Measurements from ENCODE around the gene CTNND2. TPM values are rescaled to one million over a fixed set of nuclear protein-coding genes. Genes with fewer than 3 reads are reported as not detected.

CTNND2 gene
- total RNA-seq, 2 experiments from 2014 or later: not detected

GRCh38 chr5:11227064-11227463 lies 677.2 kb downstream of the CTNND2 start:
- Mint-ChIP-seq H3K4me3 (no peak overlapping the region), H3K36me3 (ENCODE audit: low read depth) (peaks cover 2% of the 10 kb centered on the region), H3K27ac (no peak overlapping the region), H3K27me3 (no peaks in the 10 kb centered on the region), H3K4me1 (ENCODE audit: low read depth) (no peaks in the 10 kb centered on the region), H3K9me3 (peaks cover 7% of the 10 kb centered on the region)
- intact Hi-C loops (cut with micrococcal nuclease): no loop called here
- POLR2A ChIA-PET: no interaction called here
- DNase-seq: no peak
- no peak for TF ChIP-seq CTCF (IDR thresholded peaks at IDR 0.05)
- no peak for ATAC-seq
- CTCF ChIA-PET: no interaction called here

DNA sequence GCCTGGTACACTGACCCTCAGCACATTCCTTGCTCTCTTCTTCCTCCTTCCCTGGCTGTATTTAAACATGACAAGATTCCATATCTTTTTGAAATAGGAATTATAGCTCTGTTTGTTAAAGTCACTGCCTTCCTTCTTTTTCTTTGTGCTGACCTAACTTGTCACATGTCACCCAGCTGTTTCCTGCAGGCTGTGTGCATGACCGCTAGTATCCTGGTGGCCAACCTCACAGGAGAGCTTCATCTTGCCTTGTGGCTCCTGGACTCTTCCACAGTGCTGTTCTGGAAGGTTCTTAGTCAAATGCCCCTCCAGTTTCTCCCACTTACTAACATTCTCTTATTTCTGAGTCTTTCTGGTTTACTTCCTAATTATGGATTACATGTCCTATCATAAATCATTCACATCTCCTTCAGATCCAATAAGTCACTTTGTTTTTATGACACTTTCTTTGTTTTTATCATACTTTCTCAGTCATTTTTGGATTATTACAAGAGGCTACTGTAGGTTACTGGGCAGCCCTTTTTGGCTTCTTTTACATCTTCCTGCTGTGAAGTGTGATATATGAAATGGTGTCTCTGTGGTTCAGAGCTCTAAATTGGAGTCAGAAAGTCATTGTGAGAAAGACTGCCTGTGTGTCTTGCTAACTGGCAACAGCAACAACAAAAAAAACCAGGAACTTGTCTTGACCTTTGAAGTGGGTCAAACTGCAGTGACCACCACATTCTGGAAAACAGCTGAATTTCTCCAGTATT lies 679.6 kb downstream of the CTNND2 start:
- no peak overlapping the region for H3K27ac Mint-ChIP-seq
- H3K9me3 Mint-ChIP-seq: no peaks in the 10 kb centered on the region
- intact Hi-C loops (cut with micrococcal nuclease): no loop called here
- no peak for ATAC-seq
- H3K4me1 Mint-ChIP-seq (ENCODE audit: low read depth): no peaks in the 10 kb centered on the region
- H3K36me3 Mint-ChIP-seq (ENCODE audit: low read depth): no peaks in the 10 kb centered on the region
- no peak for DNase-seq
- H3K27me3 Mint-ChIP-seq: no peaks in the 10 kb centered on the region
- no peak for TF ChIP-seq CTCF (IDR thresholded peaks at IDR 0.05)
- CTCF ChIA-PET: interaction anchor here (0.8 kb wide), 1 partner anchor 11 kb away, joined by 3 read pairs; no protein-coding TSS in a partner anchor
- no peak overlapping the region for H3K4me3 Mint-ChIP-seq
- POLR2A ChIA-PET: no interaction called here

- no peak for DNase-seq
These were observed 682.1 kb downstream of the CTNND2 start for GRCh38 chr5:11222169-11222568.

DNA sequence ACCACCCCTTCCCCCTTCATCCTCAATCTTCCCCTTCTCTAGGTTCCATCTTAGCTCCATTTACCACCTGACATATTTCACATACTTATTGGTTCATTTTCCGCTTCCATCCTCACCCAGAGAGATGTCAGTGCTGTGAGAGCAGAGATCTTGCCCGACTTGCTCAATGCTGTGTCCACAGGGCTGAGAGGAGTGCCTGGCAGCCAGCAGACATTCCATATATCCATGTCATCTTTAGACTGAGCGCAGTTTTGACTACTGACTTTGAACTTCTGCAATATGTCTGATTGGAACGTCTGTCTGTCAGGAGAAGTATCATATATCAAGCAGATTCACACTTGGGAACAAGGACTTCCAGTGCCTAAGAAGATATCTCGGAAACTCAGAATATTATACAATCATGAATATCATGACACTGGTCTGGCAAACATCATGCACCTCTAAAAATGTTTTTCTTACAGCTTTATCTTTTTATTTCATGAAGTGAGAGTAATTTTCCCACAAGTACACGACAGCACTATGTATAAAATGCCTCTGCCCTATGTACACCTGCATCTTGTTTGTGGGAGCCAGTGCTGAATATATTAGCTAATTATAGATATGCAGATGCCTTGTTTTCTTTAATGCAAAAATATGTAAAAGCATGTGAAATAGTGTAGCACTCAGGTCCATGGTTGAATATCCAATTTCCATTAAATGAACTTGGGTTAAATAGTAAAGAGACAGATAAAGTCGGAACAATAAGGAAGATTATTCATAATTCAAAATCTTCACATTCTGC lies 689.2 kb downstream of the CTNND2 start:
- intact Hi-C loops (cut with micrococcal nuclease): no loop called here
- ChIA-PET CTCF (no interaction called here), POLR2A (no interaction called here)
- DNase-seq: no peak
- Mint-ChIP-seq H3K27ac (no peak overlapping the region), H3K27me3 (no peaks in the 10 kb centered on the region), H3K4me3 (no peak overlapping the region), H3K4me1 (ENCODE audit: low read depth) (no peaks in the 10 kb centered on the region), H3K36me3 (ENCODE audit: low read depth) (no peaks in the 10 kb centered on the region), H3K9me3 (peaks cover 1% of the 10 kb centered on the region)
- no peak for TF ChIP-seq CTCF (IDR thresholded peaks at IDR 0.05)
- no peak for ATAC-seq

More at GRCh38 chr5:11222169-11222568, 682.1 kb downstream of the CTNND2 start:
- no peaks in the 10 kb centered on the region for H3K4me1 Mint-ChIP-seq (ENCODE audit: low read depth)
- H3K36me3 Mint-ChIP-seq (ENCODE audit: low read depth): no peaks in the 10 kb centered on the region
- no peak overlapping the region for H3K27ac Mint-ChIP-seq
- no peak for TF ChIP-seq CTCF (IDR thresholded peaks at IDR 0.05)
- ATAC-seq: no peak
- ChIA-PET CTCF (no interaction called here), POLR2A (no interaction called here)
- no peaks in the 10 kb centered on the region for H3K27me3 Mint-ChIP-seq
- intact Hi-C loops (cut with micrococcal nuclease): no loop called here
- no peak overlapping the region for H3K4me3 Mint-ChIP-seq
- no peaks in the 10 kb centered on the region for H3K9me3 Mint-ChIP-seq

DNA sequence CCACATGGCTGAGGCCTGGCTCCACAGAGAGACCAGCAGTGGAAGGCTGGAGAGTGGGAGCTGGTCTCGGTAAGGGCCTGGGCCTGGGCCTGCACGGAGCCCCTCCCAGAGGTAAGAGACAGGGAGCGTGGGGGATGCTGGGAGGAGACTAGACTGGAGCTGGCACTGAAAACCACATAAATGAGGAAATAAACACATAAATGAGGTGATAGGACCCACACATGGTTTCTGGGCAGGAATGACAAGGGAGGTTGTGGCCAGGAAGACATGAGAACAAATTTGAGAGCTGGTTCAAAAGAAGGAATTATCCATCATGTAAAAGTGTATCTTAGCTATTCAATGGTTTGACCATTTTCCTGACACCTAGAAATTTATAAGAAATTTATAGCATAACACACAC lies 691.5 kb downstream of the CTNND2 start:
- intact Hi-C loops (cut with micrococcal nuclease): no loop called here
- TF ChIP-seq CTCF (IDR thresholded peaks at IDR 0.05): no peak
- ChIA-PET POLR2A (no interaction called here), CTCF (no interaction called here)
- no peaks in the 10 kb centered on the region for H3K36me3 Mint-ChIP-seq (ENCODE audit: low read depth)
- DNase-seq: no peak
- no peaks in the 10 kb centered on the region for H3K27me3 Mint-ChIP-seq
- no peaks in the 10 kb centered on the region for H3K4me1 Mint-ChIP-seq (ENCODE audit: low read depth)
- no peak for ATAC-seq
- no peak overlapping the region for H3K4me3 Mint-ChIP-seq
- H3K9me3 Mint-ChIP-seq: peaks cover 1% of the 10 kb centered on the region
- no peak overlapping the region for H3K27ac Mint-ChIP-seq

Measured in activated CD8-positive, alpha-beta T cell treated with anti-CD3 and anti-CD28 coated beads for 36 hours (primary cell).